ENCODE data around the gene ACSS1.
"Not testable (repeated sequence)": the region's sequence is repeated elsewhere in the genome, so short reads cannot be mapped to it uniquely, and the experiment has no call there.

ACSS1 gene

DNA sequence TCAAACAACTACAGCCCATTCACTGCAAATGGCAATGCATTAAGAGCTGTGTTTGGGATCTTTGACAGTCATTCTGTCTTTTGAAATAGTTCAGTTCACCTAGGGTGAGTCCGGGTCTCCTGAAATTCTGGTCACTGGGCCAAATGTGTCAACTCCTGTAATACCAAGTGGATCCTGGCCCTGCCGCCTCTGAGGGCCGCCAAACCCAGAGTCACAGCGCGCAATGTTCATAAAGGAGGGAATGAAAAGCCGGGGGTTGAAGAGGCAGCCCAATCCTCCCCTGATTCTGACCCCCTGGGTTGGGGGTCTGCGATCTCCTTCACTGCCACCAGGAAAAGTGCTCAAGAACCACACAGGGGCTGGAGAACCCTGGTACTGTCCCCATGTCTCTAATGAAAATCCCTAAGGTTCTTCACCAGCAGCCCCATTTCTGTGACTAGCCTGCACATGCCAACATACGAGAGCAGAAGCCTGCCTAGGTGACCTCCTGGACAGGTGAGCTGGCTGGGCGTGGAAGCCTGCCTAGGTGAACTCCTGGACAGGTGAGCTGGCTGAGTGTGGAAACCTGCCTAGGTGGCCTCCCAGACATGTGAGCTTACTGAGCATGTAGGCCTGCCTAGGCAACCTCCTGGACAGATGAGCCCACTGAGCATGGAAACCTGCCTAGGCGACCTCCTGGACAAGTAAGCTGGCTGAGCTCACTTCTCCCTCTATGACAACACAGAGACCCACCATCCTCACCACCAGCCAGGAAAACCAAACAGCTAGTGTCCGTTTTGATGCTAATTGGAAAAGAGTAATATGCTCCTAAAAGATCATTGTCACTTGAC lies 49.3 kb downstream of the ACSS1 start:
- DNase-seq = no peak

DNA sequence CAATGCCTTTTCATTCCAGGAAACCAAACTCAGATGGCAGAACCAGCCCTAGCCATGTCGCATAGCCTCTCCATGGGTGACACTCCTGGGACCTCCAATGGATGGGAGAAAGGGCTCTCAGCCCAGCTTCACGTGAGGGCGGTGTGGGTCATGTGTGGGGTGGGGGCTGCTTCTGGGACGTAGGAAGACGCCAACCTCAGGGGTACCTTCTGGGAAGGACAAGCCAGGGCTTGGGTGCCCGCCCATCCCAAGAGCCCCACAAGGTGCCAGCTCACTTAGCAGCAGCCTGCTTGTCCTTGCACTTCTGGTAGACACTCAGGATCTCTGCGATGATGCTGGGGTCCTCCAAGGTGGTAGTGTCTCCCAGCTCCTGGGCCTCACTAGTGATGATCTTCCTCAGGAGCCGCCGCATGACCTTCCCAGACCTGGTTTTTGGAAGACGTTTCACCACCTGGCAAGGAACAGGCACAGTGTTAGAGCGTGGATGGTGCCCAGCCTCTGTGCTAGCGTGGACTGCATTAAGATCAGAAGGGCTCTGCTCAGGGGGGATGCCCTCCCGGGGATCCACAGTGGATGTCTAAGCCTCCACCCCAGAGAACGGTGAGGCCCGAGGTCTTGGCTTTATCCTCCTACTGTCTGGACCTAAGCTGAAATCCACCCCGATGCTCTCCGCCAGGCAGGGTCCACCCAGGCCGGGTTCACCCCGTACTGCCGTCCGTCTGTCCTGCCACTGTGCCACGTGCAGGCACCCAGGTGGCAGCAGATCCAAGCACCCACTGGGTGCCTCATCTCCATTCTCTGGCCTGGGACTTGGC lies 50.2 kb downstream of the ACSS1 start:
- DNase-seq = no peak

DNA sequence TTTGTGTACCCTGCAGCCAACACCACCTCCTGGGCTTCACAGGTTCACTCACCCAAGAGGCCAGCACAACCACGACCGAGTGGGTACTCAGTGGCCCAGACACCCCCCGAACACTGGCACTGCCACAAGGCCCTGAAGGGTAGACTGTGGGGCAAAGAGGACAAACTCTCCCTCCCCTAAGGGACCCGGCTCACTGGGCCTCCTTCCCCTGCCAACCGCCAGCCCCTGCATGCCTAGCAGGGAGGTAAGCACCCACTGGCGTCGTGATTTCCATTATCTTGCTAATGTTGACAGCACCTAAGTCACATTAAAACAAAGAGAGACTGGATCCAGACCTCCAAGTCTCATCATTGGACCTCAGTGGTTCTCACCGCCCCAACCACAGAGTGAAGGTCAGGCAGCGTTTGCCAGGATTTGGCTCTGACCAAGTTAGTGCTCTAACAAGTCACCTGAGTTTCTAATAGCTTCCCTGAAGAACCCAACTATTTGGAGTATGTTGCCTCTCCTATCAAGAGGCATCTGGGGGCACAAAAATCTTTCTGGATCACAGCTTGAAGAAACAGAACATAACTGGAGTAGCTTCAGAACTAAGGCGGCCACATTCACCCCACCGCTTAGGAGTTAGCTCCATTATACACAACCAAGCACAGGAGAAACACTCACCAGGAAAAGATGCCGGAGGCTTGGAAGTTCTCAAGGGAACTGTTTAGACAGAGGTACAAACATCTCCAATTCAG lies 51.3 kb downstream of the ACSS1 start:
- no peak for DNase-seq

GRCh38 chr20:25005661-25006060 lies 52.3 kb downstream of the ACSS1 start:
- DNase-seq = no peak

DNA sequence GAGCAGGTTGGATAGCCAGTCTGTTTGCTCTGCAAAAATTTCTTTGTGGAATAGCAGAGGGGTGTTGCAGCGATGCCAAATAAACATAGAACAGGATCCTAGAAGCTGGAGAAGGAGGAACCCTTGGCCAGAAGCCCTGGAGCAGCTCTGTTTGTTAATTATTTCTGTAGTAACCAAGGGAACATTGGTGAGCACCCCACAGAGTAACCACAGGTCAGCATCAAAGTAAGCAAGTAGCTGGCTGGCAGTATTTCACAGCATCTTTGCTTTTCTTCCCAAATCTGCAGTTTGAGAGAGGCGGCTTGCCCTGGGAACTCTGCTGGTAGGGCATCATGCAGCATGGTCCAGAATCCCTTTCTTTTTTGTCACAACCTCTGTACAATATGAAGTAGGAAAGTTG lies 52.7 kb downstream of the ACSS1 start:
- DNase-seq = no peak

DNA sequence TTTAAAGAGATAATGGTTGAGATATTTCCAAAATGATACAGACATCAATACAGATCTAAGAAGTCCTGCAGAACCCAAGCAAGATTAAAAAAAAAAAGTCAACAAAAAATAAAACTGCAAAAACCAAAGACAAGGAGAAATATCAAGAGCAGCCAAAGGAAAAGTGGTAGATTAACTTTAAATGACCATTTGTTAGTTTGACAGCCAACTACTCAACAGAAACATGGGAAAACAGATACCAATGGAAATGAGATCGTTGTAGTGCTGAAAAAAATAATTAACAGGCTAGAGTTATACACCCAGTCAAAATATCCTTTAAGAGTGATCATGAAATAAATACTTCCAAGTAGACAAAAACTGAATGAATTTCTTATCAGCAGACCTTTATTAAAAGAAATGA lies 54.9 kb downstream of the ACSS1 start:
- DNase-seq = no peak

DNA sequence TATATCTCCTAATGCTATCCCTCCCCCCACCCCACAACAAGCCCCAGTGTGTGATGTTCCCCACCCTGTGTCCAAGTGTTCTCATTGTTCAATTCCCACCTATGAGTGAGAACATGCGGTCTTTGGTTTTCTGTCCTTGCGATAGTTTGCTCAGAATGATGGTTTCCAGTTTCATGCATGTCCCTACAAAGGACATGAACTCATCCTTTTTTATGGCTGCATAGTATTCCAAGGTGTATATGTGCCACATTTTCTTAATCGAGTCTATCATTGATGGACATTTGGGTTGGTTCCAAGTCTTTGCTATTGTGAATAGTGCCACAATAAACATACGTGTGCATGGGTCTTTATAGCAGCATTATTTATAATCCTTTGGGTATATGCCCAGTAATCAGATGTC lies 56.6 kb downstream of the ACSS1 start:
- not testable (repeated sequence) for DNase-seq

DNA sequence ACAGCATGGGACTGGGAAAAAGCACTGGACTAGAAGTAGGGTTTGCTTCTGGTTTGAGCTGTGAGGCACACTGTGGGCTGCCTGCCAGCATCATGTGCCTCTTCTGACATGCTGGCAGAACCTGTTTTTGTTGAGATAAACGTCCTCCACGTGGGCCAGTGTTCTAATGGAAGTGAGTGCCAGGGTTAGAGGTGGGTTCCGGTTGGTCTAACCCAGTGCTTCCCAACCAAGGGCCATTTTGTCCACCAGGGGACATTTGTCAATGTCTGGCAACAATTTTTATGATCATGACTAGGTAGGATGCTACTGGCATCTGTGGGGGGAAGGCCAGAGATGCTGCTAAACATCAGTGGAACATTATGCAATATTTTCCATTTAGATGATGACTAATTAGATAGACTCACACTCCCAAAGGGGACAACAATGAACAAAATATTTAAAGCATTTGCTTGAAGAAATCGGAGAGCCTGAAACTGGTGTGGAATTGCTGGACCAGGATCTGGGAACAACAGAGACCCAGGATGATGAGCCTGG lies 57.6 kb downstream of the ACSS1 start:
- DNase-seq = peak; percentile 17

DNA sequence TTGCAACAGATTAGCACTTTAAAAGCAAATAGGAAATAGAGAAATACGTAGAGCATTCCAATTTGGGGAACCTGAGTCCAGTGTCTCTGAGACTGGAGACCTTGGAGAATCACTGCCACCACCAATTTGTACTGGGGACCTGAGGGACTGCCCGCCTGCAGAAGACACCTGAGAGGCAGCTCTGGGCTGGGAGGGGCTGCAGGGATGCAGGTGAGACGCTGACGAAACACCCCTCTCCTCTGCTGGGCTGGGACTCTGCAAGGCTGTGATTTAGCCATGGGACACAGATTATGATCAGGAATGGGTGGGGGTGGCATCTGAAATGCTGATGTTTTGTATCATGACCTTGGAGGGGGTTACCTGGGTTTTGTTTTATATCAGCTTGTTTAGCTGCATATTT lies 58.4 kb downstream of the ACSS1 start:
- no peak for DNase-seq

DNA sequence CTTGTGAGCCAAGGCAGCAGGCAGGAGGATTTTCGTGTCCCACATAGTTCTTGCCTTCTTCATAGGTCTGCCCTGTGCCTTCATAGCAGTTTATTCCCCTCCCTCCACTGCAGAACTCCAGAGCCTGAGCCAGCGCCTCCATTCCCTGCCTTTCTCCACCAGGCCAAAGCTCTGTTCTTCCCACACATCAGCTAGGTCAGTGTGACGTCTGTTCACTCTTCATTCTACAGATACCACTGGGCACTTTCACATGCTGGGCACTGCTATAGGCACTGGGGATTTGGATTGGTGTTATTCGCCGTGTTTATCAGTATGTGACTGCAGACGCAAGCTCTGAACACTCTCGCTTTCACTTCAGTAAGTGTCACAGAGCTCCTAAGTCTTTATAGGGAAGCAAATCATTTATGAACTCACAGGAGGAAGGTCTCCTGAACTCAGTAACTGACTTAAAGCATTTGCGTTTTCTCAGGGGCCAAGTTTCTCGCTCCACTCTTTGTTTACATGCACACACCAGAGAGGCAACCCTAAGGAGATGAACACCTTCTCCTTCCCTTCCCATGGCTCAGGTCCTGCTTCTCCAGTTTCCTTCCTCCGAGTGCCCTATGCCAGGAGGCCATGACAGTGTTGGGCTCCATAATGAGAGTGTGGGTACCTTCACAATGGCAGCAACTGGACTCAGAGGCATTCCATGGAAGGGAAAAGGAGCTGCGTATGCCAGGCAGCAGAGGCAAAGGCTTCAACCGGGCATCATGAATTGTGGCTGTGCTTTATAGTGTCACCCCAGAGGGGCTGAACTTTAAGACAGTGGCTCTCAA lies 59.1 kb downstream of the ACSS1 start:
- DNase-seq = peak; percentile 39

- DNase-seq = no peak
These were observed 59.8 kb downstream of the ACSS1 start for GRCh38 chr20:24998121-24998520.

- DNase-seq = no peak
These were observed 61.2 kb downstream of the ACSS1 start for GRCh38 chr20:24996449-24997377.

DNA sequence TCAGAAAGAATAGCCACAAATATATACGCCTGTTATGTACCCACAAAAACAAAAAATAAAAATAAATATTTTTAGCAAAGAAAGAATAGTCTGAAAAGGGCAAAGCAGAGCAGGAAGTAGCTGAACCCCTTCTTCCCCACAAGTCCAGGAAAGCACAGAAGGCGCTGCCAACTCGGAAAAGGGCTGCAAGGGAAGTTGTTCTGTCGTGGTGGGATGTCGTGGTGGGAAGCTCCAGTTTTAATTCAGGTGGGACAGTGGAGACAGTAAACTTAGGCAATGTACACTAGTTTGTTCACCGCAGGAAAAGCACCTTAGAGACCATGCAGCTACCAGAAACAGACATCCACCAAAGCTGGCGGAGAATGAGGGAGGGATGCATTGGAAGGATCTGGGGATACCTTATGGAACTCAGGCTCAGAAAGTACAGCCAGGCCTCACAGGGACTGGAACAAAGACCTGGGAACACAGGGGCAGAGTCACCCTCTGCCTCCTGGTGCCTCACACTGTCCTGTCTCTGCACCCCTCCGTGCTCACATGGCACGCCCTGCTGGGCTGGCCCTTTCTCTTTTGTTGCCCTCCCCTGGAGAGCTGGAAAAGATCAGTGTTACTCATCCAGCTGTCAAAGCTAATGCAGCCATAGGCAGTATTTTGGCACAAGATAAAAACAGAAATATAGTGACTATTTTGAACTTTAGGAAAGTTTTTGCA lies 62.0 kb downstream of the ACSS1 start:
- no peak for DNase-seq

DNA sequence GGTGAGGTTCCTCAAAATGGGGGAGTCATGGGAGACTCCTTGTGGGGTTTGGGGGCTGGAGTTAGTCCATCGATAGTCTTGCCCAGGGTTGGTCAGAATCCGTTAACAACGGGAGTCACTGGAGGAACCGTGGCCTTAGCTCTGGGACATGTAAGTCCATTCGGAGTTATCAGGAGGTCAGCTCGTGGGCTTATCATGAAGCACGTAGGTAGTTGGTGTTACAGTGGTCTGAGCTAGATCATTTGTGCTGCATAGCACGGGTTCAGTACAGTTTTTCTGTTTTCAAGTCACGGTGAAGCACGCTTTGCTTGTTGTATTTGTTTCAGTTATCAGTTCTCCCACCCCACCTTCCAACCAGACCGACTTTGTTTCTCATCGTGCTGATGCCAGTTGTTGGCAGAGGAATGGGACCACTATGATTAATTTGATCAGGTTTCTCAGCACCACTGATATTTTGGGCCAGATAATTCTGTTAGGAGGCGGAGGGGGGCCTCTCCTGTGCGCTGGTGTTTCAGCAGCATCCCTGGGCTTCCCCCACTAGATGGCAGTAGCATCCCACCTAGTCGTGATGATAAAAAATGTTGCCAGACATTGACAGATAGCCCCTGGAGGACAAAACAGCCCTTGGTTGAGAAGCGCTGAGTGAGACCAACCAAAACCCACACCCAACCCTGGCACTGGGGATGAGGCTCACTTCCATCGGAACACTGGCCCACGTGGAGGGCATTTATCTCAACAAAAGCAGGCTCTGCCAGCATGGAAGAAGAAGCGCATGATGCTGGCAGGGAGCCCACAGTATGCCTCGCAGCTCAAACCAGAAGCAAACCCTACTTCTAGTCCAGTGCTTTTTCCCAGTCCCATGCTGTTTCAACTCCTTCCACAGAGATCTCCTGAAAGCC lies 63.2 kb downstream of the ACSS1 start:
- DNase-seq = peak; percentile 85

GRCh38 chr20:24994186-24994465 lies 63.8 kb downstream of the ACSS1 start:
- no peak for DNase-seq

DNA sequence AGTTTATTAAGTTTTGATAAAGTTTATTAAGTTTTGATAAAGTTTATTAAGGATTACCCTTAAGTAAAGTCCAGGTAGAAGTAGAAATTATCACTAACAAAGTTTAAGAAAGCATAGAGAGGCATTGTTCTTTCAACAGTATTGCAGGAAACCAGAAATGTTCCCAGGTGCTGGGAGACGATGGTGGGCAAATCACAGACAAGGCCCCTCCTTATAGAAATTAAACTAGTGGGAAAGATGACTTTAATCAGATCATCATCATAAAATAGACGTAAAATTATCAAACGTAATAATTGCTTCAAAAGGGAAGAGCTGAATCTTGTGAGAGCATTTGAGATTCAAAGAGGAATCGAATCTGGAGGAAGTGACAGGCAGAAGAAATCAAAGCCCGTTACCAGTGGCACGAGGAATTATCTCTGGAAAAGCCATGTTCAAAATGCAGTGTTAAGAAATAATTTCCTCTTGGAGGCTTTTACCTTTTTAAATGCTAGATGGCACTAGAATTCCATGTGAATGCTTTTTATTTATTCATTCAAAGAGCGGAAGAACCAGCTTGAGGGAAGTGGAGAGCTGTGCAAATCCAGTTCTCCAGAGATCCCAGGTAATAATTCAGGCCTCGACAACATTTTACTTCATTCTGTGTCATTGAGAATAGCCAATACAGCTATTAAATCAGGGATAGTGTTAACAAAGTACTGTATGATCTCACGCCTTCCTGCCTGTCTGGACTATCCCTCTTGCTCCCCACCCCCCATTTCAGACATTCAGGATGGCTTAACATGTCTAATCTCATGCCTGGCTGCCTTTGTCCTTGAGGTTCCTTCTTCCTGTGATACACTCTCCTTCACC lies 64.4 kb downstream of the ACSS1 start:
- DNase-seq = peak; percentile 67

GRCh38 chr20:24992487-24993205 lies 65.3 kb downstream of the ACSS1 start, which contains the start of gene APMAP:
Gene APMAP, minus strand, starts transcription at chr20:24992751. Its CDS starts 63 bp downstream, at chr20:24992688.
- peak; percentile 96 for DNase-seq
